Measurements from ENCODE around the gene CCR5. TPM values are rescaled to one million over a fixed set of nuclear protein-coding genes. Genes with fewer than 3 reads are reported as not detected.
"Not testable (repeated sequence)": the region's sequence is repeated elsewhere in the genome, so short reads cannot be mapped to it uniquely, and the experiment has no call there.

CCR5 gene
- total and polyA plus RNA-seq, 2 of the 8 experiments (the other 6 are each of a cell fraction or from before 2014, with no cell fraction given), result not detected

GRCh38 chr3:46325645-46326300, 45.0 kb upstream of the CCR5 start (continued):
- no peak for TF ChIP-seq SAP30 (IDR thresholded peaks at IDR 0.05; ENCODE audit: insufficient read depth, insufficient replicate concordance, low read length)

GRCh38 chr3:46330676-46331075, 40.1 kb upstream of the CCR5 start:
- FAIRE-seq; H3K79me2 ChIP-seq (ENCODE audit: control insufficient read depth in 1 of 2, insufficient read depth in 2 of 2, low read length in 2 of 2); H4K5ac ChIP-seq (ENCODE audit: insufficient read length, low read depth, low read length); H3K4me1 ChIP-seq (replicated peaks in 1 of 4; ENCODE audit: control insufficient read depth in 3 of 4, insufficient read depth in 4 of 4, low read length in 3 of 4); H3K23ac ChIP-seq (ENCODE audit: insufficient read length); H3K18ac ChIP-seq (ENCODE audit: extremely low read depth, low read length); H2AK5ac ChIP-seq (ENCODE audit: low read depth, low read length); H3K4me2 ChIP-seq (ENCODE audit: insufficient read depth in 1 of 2, low read depth in 2 of 2, low read length in 2 of 2); H2BK15ac ChIP-seq (ENCODE audit: low read length); DNase-seq (ENCODE audit: low read depth in 1 of 2, low spot score in 2 of 2); H3K56ac ChIP-seq (replicated peaks; ENCODE audit: insufficient read length, low read depth, low read length); H2BK20ac ChIP-seq (ENCODE audit: low read length); H3K27ac ChIP-seq (ENCODE audit: low read depth, low read length); H3K14ac ChIP-seq (ENCODE audit: insufficient read length); H2BK120ac ChIP-seq (replicated peaks; ENCODE audit: low read depth, low read length); H2BK5ac ChIP-seq (ENCODE audit: low read depth, low read length); H3K9ac ChIP-seq (replicated peaks in 1 of 4; ENCODE audit: extremely low read depth in 1 of 4, low read depth in 3 of 4, low read length in 3 of 4); H2AFZ ChIP-seq (ENCODE audit: low read length); H3K79me1 ChIP-seq (ENCODE audit: low read depth, low read length); H3K4ac ChIP-seq (replicated peaks; ENCODE audit: insufficient read length, low read depth, low read length); POLR2A ChIA-PET (ENCODE audit: partially characterized antibody); H4K91ac ChIP-seq (replicated peaks; ENCODE audit: insufficient read length, low read length); H4K8ac ChIP-seq (ENCODE audit: extremely low read depth, insufficient read depth, low read length); H2BK12ac ChIP-seq (ENCODE audit: low read depth, low read length); H4K20me1 ChIP-seq (replicated peaks in 1 of 2; ENCODE audit: control insufficient read depth in 1 of 2, insufficient read depth in 2 of 2, low read length in 2 of 2); H3K27me3 ChIP-seq (replicated peaks in 1 of 4; ENCODE audit: control insufficient read depth in 3 of 4, extremely low read depth in 1 of 4, insufficient read depth in 3 of 4, low read length in 3 of 4); H3K23me2 ChIP-seq (ENCODE audit: low read depth, low read length); H3K9me3 ChIP-seq (ENCODE audit: insufficient read depth in 2 of 2, low read depth in 1 of 2, low read length in 1 of 2); H3K36me3 ChIP-seq (ENCODE audit: control insufficient read depth in 2 of 4, insufficient read depth in 4 of 4, low read length in 3 of 4); H3K4me3 ChIP-seq (ENCODE audit: extremely low read depth in 1 of 4, insufficient read depth in 2 of 4, low read depth in 3 of 4, low read length in 4 of 4); CTCF ChIA-PET (ENCODE audit: partially characterized antibody): not testable (repeated sequence)
- 100% methylated on average over 3 of the region's 3 CpGs; no CpG with 5 or more reads in 1 of the 2 experiments for WGBS, 2 experiments (ENCODE audit: extremely low coverage in 1 of 2, insufficient coverage in 1 of 2, insufficient read length in 1 of 2, insufficient replicate concordance in 2 of 2, low coverage in 1 of 2, low lambda C conversion rate in 2 of 2, missing lambda C conversion rate in 1 of 2)
